Stimulated activated CD8-positive, alpha-beta memory T cell treated with anti-CD3 and anti-CD28 coated beads, Interleukin-15, amount 100 ng/mL, for 48 hours (primary cell): ENCODE measurements around the gene SHF.
"Not testable (repeated sequence)": the region's sequence is repeated elsewhere in the genome, so short reads cannot be mapped to it uniquely, and the experiment has no call there.

Source experiments
- DNase-seq, 2 donors: peaks; one replicate each; pipeline ENCODE4 v3.0.0-alpha.2; 2020; ENCODE audit warnings: low read depth in 2 of 2

SHF gene

GRCh38 chr15:45187894-45188830, at the start of gene SHF:
SHF (minus strand) TSS chr15:45187966; CDS start chr15:45187951, 15 bp downstream.
- peak; percentile 47 to 63 for DNase-seq

GRCh38 chr15:45236806-45237205, 49.0 kb upstream of the SHF start:
- DNase-seq: not testable (repeated sequence)

GRCh38 chr15:45234562-45235235, 46.9 kb upstream of the SHF start:
- no peak for DNase-seq

GRCh38 chr15:45231864-45232562, 44.2 kb upstream of the SHF start:
- no peak for DNase-seq

- DNase-seq: no peak
Measured at GRCh38 chr15:45231132-45231531, 43.4 kb upstream of the SHF start.

- no peak for DNase-seq
Measured at GRCh38 chr15:45230245-45230965, 42.6 kb upstream of the SHF start.

- no peak for DNase-seq
Measured at GRCh38 chr15:45228931-45229330, 41.2 kb upstream of the SHF start.

GRCh38 chr15:45225506-45226273, 37.9 kb upstream of the SHF start:
- no peak for DNase-seq

- DNase-seq: no peak
Measured at GRCh38 chr15:45224621-45225217, 37.0 kb upstream of the SHF start.

- no peak for DNase-seq
Measured at GRCh38 chr15:45221967-45222366, 34.2 kb upstream of the SHF start.

- DNase-seq: no peak
Measured at GRCh38 chr15:45221053-45221599, 33.4 kb upstream of the SHF start.

GRCh38 chr15:45212493-45212892, 24.7 kb upstream of the SHF start:
- DNase-seq: no peak

- peak; percentile 34 to 49 for DNase-seq
Measured at GRCh38 chr15:45205192-45205591, 17.4 kb upstream of the SHF start.

- DNase-seq: no peak
Measured at GRCh38 chr15:45203182-45203581, 15.4 kb upstream of the SHF start.

GRCh38 chr15:45201869-45202268, 14.1 kb upstream of the SHF start:
- DNase-seq: no peak

- DNase-seq: no peak
Measured at GRCh38 chr15:45201557-45201859, 13.7 kb upstream of the SHF start.

- peak; percentile 62 to 72 for DNase-seq
Measured at GRCh38 chr15:45200799-45201556, 13.2 kb upstream of the SHF start.

- peak; percentile 85 to 89 for DNase-seq
Measured at GRCh38 chr15:45200001-45200798, 12.4 kb upstream of the SHF start.
